ENCODE measurements around the gene HCN3. TPM values are rescaled to one million over a fixed set of nuclear protein-coding genes. Genes with fewer than 3 reads are reported as not detected.

The HCN3 gene
- polyA plus RNA-seq, 1 donor from 2014 or later: 53.2 TPM

GRCh38 chr1:155293086-155293749 lies 16.0 kb downstream of the HCN3 start:
- H3K27me3 ChIP-seq (ENCODE audit: insufficient read depth, low read depth, low read length): peaks cover 27% of the 10 kb centered on the region
- no peaks in the 10 kb centered on the region for H3F3A ChIP-seq (ENCODE audit: insufficient read depth, low read length, poor library complexity, severe bottlenecking)
- no peak overlapping the region for H3K27ac ChIP-seq (ENCODE audit: low read length)
- no peak for TF ChIP-seq SMC3 (conservative IDR thresholded peaks at IDR 0.05; ENCODE audit: poor library complexity)
- no peak for TF ChIP-seq EZH2 (IDR thresholded peaks at IDR 0.05; ENCODE audit: borderline replicate concordance, insufficient read depth, low read length, poor library complexity, severe bottlenecking)
- no peak for TF ChIP-seq MXI1 (conservative IDR thresholded peaks at IDR 0.05; ENCODE audit: poor library complexity, severe bottlenecking)
- no peak for TF ChIP-seq TAF1 (IDR thresholded peaks at IDR 0.05; ENCODE audit: low read depth)
- TF ChIP-seq POLR2AphosphoS5 (IDR thresholded peaks at IDR 0.05): no peak
- no peak for TF ChIP-seq RAD21 (conservative IDR thresholded peaks at IDR 0.05)
- TF ChIP-seq, protein P1, sequence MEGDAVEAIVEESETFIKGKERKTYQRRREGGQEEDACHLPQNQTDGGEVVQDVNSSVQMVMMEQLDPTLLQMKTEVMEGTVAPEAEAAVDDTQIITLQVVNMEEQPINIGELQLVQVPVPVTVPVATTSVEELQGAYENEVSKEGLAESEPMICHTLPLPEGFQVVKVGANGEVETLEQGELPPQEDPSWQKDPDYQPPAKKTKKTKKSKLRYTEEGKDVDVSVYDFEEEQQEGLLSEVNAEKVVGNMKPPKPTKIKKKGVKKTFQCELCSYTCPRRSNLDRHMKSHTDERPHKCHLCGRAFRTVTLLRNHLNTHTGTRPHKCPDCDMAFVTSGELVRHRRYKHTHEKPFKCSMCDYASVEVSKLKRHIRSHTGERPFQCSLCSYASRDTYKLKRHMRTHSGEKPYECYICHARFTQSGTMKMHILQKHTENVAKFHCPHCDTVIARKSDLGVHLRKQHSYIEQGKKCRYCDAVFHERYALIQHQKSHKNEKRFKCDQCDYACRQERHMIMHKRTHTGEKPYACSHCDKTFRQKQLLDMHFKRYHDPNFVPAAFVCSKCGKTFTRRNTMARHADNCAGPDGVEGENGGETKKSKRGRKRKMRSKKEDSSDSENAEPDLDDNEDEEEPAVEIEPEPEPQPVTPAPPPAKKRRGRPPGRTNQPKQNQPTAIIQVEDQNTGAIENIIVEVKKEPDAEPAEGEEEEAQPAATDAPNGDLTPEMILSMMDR (IDR thresholded peaks at IDR 0.05; ENCODE audit: poor library complexity, severe bottlenecking): no peak
- TF ChIP-seq, protein P2, sequence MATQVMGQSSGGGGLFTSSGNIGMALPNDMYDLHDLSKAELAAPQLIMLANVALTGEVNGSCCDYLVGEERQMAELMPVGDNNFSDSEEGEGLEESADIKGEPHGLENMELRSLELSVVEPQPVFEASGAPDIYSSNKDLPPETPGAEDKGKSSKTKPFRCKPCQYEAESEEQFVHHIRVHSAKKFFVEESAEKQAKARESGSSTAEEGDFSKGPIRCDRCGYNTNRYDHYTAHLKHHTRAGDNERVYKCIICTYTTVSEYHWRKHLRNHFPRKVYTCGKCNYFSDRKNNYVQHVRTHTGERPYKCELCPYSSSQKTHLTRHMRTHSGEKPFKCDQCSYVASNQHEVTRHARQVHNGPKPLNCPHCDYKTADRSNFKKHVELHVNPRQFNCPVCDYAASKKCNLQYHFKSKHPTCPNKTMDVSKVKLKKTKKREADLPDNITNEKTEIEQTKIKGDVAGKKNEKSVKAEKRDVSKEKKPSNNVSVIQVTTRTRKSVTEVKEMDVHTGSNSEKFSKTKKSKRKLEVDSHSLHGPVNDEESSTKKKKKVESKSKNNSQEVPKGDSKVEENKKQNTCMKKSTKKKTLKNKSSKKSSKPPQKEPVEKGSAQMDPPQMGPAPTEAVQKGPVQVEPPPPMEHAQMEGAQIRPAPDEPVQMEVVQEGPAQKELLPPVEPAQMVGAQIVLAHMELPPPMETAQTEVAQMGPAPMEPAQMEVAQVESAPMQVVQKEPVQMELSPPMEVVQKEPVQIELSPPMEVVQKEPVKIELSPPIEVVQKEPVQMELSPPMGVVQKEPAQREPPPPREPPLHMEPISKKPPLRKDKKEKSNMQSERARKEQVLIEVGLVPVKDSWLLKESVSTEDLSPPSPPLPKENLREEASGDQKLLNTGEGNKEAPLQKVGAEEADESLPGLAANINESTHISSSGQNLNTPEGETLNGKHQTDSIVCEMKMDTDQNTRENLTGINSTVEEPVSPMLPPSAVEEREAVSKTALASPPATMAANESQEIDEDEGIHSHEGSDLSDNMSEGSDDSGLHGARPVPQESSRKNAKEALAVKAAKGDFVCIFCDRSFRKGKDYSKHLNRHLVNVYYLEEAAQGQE (IDR thresholded peaks at IDR 0.05; ENCODE audit: borderline replicate concordance): no peak
- TF ChIP-seq EP300 (conservative IDR thresholded peaks at IDR 0.05; ENCODE audit: poor library complexity, severe bottlenecking): no peak
- no peak overlapping the region for H2AFZ ChIP-seq (ENCODE audit: low read depth, low read length)
- H3K9me2 ChIP-seq (ENCODE audit: insufficient read depth, low read length): no peaks in the 10 kb centered on the region
- no peaks in the 10 kb centered on the region for H3K36me3 ChIP-seq (ENCODE audit: insufficient read depth, low read length)
- H3K4me3 ChIP-seq (ENCODE audit: low read length): no peak overlapping the region
- no peak overlapping the region for H3K9ac ChIP-seq (ENCODE audit: low read length)
- no peaks in the 10 kb centered on the region for H4K20me1 ChIP-seq (ENCODE audit: insufficient read depth)
- no peaks in the 10 kb centered on the region for H3K79me2 ChIP-seq (replicated peaks; ENCODE audit: insufficient read depth, low read length)
- H3K9me3 ChIP-seq (ENCODE audit: low read length): no peaks in the 10 kb centered on the region
- H3K4me2 ChIP-seq (ENCODE audit: low read length): no peak overlapping the region

DNA sequence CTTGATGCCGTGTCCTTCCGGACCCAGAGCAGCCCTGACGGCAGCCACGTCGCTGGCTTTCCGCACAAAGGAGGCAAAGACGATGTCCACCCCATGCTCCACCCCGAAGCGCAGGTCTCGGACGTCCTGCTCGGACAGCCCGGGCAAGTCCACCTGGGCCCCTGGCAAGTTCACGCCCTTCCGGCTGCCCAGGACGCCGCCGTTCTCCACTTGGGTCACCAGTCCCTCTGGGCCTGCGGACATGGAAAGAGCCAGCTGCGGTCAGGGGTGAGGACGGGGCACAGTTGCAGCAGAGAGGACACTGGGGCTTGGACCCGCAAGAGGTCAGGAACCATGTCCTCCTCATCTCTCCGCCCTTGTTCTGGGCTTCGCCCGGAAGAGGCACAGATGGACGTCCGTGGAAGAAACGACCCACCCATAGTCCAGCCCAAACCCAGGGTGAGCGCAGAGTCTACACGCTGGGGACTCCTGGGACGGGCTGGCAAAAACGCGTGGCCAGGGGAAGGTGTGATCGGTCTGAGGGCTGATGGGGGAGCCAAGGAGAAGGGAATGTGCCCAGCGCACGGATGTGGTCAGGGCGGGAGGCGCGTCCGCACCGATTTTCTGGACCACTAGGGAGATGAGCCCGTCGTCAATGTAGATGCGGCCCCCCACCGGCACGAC lies 17.4 kb downstream of the HCN3 start:
- Histone ChIP-seq H3F3A (ENCODE audit: insufficient read depth, low read length, poor library complexity, severe bottlenecking) (no peaks in the 10 kb centered on the region), H2AFZ (ENCODE audit: low read depth, low read length) (no peak overlapping the region), H3K9ac (ENCODE audit: low read length) (no peak overlapping the region), H3K9me2 (ENCODE audit: insufficient read depth, low read length) (no peaks in the 10 kb centered on the region), H3K27ac (ENCODE audit: low read length) (no peak overlapping the region), H3K4me2 (ENCODE audit: low read length) (no peak overlapping the region), H3K4me3 (ENCODE audit: low read length) (no peak overlapping the region), H3K79me2 (replicated peaks; ENCODE audit: insufficient read depth, low read length) (no peaks in the 10 kb centered on the region), H3K36me3 (ENCODE audit: insufficient read depth, low read length) (no peaks in the 10 kb centered on the region), H4K20me1 (ENCODE audit: insufficient read depth) (no peaks in the 10 kb centered on the region), H3K9me3 (ENCODE audit: low read length) (no peaks in the 10 kb centered on the region), H3K27me3 (ENCODE audit: insufficient read depth, low read depth, low read length) (peaks cover 27% of the 10 kb centered on the region)
- no peak for TF ChIP-seq EZH2 (IDR thresholded peaks at IDR 0.05; ENCODE audit: borderline replicate concordance, insufficient read depth, low read length, poor library complexity, severe bottlenecking)
- no peak for TF ChIP-seq SMC3 (conservative IDR thresholded peaks at IDR 0.05; ENCODE audit: poor library complexity)
- TF ChIP-seq, protein P2 (IDR thresholded peaks at IDR 0.05; ENCODE audit: borderline replicate concordance): no peak
- no peak for TF ChIP-seq RAD21 (conservative IDR thresholded peaks at IDR 0.05)
- no peak for TF ChIP-seq MXI1 (conservative IDR thresholded peaks at IDR 0.05; ENCODE audit: poor library complexity, severe bottlenecking)
- TF ChIP-seq EP300 (conservative IDR thresholded peaks at IDR 0.05; ENCODE audit: poor library complexity, severe bottlenecking): no peak
